HG03045 (cell line): Measurements from ENCODE around the gene NAA15.
"Not testable (repeated sequence)": the region's sequence is repeated elsewhere in the genome, so short reads cannot be mapped to it uniquely, and the experiment has no call there.

ENCODE experiments used
- ATAC-seq: cut with Tn5 transposase; IDR thresholded peaks from one replicate; pipeline ENCODE4 v1.9.1; 2021; ENCODE audit warnings: mild to moderate bottlenecking, moderate library complexity; ENCODE audit not compliant: unreplicated experiment

Gene NAA15

DNA sequence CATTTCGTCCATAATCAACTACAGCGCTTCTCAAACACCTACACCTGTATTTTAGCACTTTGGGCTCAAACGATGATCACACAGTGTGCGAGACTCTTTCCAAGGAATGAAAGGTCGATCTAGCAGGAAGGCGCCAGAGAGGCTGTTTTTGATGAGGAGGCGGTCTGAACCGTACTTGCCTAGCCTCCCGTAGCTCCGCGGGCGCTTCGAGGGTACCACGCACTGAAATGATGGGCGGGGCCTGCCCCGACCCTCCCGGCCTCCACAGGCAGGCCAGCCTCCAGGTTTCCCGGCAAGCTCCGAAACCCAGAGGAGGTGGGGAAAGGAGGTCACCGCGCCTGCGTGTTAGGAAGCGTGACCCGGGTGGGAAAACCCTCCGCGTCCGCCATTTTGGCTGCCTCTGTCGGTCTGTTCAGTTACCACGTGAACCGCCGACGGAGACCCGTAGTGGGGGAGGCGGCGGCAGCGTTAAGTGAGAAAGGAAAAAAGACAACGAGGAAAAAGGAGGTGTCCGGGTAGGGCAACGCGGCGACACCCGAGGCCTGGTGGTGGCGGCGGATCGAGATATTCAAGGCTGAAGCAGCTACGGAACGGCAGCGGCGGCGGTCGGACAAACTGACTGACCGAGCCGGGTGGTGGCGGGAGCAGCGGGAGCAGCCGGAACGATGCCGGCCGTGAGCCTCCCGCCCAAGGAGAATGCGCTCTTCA, at the start of gene NAA15:
Gene NAA15, plus strand, starts transcription at position 393 of the 708 bp plus-strand sequence. Its CDS starts 273 bp downstream, at position 666.
- ATAC-seq, result peak; percentile 90

DNA sequence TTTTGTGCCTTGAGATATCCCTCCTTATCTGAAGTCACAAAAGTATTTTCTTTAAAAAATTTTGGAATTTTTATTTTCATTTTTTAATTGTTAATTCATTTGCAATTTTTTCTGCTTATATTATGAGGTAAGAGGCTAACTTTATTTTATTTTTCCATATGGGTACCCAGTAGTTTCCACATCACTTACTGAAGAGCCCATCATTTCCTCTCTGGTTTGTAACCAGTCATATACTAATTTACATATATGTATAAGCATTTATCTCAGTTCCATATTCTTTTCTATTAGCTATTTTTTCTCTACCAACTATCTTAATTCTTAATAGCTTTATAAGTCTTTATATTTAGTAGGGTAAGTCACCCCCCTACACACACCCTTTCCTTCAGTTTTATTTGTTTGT, 48.3 kb upstream of the NAA15 start:
- ATAC-seq, result no peak

DNA sequence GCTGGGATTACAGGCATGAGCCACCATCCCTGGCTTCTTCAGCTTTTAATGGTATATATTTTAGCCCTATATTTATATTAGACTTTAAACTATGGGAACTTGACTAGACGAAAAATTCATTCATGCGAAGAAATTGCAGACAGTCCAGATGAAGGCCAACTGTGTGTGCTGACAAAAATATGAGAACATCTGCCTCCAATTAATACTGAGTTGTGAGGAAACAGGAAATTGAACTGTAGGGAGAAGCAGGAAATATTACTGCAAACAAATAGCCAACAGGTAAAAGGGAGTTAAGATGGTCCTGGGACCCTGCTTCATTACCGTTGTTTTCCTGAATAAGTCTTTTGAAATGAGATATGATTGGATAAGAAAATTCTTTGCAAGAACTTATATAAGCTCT, 47.6 kb upstream of the NAA15 start:
- no peak for ATAC-seq

DNA sequence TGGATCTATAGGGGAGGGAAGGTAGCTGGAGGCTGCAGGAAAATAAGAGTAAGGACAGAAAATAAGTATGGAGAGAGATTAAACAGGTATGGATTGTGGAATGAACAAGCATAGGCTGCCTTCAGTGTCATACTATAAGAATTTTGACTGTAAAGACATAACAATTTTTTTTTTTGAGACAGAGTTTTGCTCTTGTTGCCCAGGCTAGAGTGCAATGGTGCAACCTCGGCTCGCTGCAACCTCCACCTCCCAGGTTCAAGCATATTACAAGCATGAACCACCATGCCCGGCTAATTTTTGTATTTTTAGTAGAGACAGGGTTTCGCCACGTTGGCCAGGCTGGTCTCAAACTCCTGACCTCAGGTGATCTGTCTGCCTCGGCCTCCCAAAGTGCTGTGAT, 45.7 kb upstream of the NAA15 start:
- ATAC-seq, result not testable (repeated sequence)

DNA sequence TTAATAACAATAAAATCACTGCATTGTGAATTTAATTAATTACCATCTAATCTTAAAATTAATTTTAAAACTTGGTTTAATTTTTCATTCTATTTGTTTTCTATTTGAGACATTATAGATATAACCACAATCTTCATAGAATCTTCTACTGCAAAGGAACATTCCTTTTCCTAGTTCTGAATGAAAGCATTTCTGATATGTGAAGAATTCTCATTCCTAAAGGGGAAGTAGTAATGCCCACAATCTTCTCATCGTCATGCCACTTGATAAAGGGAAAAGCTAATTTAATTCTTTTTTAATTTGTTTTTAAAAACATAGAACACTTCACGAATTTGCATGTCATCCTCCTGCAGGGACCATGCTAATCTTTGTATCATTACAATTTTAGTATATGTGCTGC, 45.0 kb upstream of the NAA15 start:
- ATAC-seq, result no peak

DNA sequence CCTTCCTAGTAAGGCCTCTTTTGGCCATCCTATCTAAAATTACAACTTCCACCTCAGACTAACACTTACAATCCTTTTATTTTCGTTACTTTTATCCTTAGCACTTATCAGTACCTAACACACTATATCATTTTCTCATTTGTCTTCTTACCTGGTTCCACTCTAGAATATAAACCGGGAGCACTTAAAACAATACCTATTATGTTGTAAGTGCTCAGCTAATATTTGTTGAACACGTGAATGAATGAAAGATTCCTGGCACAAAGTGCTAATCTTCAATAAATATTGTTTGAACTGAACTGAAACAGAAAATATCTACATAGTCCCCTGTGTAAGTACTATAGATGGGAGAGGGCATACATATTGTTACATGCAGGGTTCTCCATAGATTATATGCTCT, 35.7 kb upstream of the NAA15 start:
- ATAC-seq, result no peak

DNA sequence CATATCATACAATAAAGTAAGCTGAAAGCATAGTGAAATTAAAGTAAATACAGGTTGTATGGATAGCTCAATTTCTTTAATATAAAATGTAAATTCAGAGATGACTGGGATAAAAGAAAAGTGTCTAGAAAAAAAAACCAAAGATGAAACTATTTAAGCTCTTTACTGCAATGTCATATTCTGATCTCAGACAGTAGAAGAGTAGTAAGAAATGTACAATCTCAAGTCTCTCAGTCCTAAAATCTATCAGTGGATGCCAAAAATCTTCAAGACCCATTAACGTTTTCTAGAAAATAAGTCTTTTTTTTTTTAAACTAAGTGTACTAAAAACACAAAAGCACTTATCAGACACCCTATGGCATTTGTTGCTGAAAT, 35.1 kb upstream of the NAA15 start:
- no peak for ATAC-seq

DNA sequence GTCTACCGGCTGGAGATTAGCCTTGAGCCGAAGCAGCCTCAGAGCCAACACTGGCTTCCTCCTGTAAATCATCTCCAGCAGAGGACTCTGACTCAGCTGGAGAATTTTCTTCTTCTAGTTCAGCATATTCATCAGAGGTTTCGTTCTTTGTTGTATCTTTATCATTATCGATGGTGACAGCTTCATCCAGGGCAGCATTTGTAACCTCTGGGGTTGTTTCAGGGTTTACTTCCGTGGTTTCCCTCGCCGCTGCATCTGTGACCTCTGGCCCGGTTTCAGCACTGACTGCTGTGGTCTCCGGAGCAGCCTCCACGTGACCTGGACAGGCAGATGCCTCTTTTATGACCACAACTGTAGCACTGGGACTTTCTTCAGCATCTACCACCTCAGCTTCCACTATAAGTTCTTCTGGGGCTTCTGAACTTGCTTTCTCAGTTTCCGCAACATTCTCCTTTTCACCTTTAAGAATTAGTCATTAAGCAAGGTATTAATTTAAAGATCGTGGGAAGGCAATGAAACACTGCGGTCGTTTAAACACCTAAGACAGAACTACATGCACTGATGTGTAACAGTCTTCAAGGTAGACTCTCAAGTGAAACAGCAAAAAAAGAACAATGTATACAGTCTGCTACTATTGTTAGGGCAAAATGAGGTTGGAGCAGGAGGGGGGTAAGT, 34.6 kb upstream of the NAA15 start:
- peak; percentile 99 for ATAC-seq

DNA sequence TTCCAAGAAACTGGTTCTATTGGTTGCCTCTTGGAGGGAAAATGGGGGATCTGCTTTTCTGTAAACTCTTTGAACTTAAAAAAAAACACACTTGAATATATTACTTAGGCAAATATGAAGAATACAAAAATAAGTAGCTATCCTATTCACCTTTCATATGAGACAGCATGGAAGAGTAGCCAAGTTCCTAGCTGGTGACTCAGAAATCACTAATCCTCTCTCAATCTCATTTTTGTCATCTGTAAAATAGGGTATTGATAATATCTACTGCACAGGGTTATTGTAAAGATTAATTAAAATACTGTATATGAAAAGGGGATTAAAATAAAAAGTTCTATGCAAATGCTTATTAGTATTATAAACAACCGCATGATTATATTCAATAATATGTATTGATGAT, 34.0 kb upstream of the NAA15 start:
- ATAC-seq, result no peak

DNA sequence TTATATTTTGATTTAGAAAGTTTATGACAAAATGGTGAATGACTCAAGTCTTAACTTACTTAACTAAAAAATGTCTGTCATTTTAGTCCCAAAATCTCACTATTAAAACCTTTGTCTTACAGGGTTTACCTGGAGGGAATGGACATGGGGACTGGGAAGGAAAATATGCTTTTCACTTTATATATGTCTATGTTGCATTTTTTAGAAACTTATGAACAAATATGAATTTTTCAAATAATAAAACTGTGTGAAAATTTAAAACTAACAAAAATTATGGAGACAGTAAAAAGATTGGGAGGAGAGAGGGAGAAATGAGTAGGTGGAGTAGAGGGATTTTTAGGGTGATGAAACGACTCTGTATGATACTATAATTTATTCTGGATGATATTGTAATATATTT, 27.5 kb upstream of the NAA15 start:
- ATAC-seq, result no peak

DNA sequence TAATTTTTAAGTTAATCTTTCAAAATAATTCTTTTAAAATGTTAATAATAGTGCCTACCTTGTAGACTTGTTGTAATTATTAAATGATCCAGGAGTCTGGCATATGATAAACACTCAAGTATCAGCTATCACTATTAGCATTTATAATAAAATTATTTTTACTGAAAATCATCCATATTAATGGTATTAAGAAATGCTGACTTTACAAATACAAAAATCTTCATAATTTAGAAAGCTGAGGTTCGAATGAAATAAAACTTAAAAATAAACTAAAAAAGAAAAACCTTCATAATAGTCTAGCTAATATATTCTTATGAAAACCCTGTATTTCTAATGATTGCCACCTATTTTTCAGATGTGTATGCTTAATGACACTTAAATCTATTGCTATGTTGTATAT, 26.5 kb upstream of the NAA15 start:
- no peak for ATAC-seq

DNA sequence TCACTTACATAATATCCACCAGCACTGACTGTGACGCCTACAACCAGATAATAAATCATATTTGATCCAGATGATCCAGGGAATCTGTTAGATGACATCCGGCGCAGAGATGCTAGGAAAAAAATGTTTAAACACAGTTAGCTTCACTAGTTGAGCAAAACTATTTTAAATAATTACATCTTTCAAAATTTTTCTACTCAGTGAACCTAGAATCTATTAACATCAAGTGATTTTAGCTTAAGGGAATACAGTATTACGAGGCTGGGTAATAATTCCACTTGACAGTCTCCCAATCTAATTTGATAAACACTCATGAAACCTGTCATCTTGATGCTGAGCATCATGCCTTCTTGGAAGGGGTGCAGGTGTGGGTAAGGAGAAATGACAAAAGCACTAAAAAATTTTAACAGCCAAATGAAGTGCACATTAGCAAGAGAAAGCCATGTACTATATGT, 26.0 kb upstream of the NAA15 start:
- ATAC-seq, result no peak

DNA sequence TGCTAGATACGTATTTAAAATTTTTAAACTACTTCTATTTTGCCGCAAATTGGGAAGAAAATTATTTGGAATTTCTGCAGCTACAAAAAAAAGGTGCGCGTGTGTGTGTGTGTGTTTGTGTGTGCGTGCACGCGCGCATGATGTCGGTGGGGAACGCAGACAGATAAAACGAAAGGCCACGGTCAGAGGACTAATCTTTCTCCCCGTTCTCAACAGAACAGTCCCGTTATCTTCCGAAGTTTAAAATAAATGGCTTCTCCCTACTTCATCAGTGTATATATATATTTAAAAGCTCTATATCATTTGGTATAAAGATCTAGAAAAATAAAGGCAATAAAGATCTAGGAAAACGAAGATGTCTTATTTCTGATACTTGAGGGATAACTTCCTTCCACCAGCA, 22.8 kb upstream of the NAA15 start:
- ATAC-seq, result no peak

DNA sequence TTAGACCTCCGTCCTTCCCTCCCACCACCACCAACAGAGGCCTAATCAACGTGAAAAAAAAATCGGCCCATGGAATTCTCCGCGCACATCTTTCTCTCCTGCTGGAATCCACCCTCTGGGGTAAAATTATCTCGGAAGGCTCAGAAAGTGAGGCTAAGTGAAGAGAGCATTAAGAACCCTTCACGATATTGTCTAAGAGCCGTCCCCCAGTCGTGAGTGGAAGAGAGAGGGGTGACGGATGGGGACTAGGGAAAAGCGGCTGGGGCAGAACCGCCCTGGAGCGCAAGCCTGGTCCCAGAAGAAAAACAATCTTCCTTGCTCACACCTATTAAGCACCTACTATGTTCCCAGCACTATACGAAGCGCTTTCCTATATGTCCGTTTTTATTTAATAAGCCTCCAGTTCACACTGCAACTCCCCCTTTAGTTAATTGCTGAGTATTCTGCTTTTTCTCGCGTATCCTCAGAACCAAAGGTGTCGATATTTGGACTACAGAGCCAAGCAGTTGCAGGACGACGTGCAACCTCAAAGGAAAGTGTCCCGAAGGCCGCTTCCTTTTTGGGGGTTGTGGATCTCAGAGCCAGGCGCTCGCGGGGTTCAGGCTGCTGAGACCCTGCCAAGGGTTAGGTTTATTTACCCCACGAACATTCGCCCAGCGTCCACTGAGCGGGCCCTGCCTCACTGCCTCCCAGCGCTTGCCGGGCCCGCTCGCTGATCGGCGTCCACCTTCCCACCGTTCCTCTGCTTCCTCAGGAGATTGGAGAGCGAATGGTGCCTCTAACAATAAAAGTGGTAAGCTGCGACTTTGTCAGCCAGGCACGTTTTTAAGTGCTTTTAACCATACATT, 22.2 kb upstream of the NAA15 start:
- no peak for ATAC-seq

DNA sequence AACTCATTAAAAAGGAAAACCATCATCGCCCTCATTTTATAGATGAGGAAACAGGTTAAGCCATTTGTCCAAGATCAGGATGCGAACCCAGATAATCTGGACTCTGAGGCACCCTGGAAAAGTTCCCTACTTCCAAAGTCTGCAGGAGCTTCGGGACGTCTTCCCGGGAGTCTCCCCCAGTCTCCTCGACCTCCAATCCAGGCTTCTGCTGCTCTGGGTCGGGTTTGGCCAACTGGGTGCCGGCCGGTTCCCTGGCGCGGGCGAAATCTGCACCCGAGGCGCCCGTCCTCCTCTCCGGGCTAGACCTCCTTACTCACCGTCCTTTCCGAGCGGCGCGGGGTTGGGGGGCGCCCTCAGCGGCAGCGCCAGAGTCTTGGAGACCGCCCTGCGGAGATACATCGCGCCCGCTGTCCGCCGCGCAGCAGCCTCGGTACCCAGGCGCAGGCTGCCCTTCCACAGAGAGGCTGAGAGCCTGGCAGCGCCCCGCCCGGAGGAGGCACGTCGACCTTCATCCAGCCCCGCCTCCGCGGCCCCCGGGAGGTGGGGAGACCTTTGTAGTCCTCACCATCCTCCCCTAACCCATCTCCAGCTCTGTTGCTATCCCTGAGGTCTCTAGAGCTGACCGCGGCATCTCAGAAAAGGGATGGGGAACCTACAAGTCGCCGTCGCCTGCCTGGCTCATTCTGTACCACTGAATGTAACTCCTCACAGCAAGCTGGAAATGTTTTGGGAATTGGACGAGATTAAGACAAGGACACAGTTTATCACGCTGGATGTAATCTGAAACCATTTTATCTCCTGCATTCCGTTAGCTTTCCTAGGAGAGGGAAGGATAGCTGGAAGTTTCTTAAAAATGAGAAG, 21.3 kb upstream of the NAA15 start, which contains the start of gene MGARP:
Gene MGARP, minus strand, starts transcription at position 466 of the 861 bp plus-strand sequence. Its CDS starts 67 bp downstream, at position 399.
- ATAC-seq, result no peak

DNA sequence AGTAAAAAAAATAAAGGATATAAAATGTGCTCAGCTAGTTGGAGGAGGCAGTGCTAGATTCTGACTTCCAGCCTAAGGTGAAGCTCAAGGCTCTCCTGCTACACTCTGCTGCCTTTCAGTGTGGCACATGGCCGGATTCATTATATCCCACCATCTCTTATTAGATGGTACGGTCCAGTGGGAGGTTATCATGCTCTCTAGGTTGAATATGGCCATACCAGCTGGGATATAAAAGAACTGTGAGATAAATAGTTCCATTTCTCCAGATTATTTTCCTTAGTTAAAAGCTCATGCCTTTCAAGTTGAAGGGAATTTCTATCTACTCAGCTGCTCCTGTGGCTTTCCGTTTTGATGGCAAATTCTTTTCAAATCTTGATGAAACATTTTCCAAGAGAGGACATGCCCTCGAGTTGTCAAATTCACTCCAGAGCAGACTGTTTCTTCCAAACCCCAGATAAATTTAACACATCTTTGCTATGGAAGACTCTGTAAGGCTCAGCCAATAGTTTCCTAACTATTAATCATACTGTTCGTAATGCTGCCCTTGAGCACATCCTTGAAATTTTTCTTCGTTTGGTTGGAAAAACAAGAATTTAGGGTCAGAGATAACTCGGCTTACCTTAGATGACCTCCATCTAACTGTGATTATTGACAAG, 19.1 kb upstream of the NAA15 start:
- ATAC-seq, result no peak

DNA sequence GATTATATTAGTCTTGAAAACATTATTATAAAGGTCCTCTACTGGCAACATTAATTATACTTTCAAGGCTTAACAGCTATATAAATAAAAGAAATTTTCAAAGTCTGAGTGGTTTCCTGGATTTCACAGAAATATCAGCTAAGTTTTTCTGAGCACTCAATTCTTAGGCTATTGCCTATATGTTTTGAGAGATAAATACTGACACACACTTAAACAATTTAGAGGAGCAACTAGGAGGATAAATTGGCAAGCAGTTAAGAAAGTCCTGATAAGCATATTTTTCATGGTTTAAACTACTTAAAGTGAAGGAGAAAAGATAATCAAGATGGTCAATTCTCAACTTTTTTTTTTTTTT, 18.6 kb upstream of the NAA15 start:
- no peak for ATAC-seq

DNA sequence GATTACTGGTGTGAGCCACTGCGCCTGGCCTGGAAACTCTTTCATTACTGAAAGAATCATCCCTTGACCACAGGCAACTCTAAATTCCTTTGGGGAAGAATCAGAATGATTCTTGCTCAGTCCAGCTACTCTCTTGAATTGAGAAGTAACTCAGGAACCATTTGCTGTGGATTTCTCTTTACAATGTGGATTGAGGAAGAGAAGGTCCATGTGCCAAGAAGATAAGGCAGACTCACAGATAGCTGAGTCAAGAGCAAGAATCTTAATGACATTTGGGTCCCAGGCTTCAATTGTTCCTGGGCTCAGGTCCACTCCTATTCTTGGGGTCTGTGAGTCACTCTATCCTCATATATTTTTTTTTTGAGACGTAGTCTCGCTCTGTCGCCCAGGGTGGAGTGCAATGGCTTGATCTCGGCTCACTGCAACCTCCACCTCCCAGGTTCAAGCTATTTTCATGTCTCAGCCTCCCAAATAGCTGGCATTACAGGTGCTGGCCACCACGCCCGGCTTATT, 15.1 kb upstream of the NAA15 start:
- ATAC-seq, result no peak

DNA sequence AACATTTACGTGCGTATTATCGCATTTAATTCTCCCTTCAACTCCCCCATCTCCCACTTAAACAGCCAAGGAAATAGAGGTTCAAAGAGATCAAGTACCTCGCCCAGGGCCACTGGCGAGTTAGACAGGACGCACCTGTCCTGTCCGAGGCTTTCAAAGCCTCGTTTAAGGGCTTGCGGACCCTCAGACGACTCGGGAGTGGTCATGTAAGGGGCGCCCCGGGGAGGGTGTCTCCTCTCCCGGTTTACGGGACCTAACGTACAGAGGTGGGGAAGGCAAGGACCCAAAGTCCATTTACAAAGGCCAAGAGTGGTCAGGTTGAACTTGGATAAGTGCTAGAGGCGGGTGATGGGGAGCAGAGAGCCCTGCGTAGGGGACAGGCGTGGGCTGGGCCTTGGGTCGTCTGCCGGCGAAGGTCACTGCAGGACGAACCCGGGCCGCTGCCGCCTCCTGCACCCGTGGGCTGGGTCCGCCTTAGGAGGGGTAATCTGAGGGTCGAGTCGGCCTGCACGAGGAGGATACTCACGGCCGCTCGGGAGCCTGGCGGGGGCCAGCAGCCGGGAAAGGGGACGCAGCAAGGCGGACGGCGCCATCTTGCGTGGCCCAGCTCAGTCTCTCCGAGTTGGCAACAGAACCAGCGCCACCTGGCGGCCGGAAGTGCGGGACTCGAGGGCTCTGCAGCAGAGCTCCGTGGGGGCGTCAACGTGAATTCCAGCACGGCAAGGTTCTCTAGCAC, 5.9 kb upstream of the NAA15 start:
- peak; percentile 95 for ATAC-seq
